ENCODE measurements around the gene RRM1. TPM values are rescaled to one million over a fixed set of nuclear protein-coding genes. Genes with fewer than 3 reads are reported as not detected.

Gene RRM1
- total and polyA plus RNA-seq, 2 of the 13 experiments (the other 11 are each of a cell fraction or from before 2014, with no cell fraction given) = 17.3 to 108 TPM

DNA sequence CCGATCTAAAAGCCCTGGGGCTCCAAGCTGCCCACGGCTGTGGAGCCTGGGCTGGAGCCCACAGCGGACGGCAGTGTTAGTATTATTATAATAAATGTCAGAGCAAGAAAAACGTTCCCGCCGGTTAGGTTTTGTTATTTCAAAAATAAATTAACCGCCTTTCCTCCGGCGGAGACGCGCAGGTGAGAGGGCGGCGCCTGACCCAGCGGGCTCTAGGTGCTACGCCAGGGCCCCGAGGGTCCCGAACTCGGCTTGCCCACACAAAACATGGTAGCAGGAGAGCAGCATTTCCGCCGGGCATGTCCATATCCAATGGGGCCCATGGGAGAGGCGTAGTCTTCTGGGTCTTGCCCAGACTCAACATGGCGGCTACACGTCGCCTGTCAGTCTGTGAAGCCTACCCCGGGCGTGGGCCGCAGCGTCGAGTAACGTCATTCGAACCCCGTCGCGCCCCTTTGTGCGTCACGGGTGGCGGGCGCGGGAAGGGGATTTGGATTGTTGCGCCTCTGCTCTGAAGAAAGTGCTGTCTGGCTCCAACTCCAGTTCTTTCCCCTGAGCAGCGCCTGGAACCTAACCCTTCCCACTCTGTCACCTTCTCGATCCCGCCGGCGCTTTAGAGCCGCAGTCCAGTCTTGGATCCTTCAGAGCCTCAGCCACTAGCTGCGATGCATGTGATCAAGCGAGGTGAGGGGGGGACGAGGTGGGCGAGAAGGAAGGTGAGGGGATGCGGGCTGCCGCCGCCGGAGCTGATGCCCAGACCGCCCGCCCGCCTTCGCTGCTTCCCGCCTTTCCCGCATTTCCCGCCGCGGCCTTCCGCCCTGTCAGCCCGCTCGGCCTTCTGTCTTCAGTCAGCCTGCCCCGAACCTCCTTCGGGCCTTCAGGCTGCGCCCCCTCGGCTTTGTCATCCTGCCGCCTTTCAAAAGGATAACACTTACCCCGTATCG is at the start of gene RRM1 (continued):
- TF ChIP-seq, protein P1, sequence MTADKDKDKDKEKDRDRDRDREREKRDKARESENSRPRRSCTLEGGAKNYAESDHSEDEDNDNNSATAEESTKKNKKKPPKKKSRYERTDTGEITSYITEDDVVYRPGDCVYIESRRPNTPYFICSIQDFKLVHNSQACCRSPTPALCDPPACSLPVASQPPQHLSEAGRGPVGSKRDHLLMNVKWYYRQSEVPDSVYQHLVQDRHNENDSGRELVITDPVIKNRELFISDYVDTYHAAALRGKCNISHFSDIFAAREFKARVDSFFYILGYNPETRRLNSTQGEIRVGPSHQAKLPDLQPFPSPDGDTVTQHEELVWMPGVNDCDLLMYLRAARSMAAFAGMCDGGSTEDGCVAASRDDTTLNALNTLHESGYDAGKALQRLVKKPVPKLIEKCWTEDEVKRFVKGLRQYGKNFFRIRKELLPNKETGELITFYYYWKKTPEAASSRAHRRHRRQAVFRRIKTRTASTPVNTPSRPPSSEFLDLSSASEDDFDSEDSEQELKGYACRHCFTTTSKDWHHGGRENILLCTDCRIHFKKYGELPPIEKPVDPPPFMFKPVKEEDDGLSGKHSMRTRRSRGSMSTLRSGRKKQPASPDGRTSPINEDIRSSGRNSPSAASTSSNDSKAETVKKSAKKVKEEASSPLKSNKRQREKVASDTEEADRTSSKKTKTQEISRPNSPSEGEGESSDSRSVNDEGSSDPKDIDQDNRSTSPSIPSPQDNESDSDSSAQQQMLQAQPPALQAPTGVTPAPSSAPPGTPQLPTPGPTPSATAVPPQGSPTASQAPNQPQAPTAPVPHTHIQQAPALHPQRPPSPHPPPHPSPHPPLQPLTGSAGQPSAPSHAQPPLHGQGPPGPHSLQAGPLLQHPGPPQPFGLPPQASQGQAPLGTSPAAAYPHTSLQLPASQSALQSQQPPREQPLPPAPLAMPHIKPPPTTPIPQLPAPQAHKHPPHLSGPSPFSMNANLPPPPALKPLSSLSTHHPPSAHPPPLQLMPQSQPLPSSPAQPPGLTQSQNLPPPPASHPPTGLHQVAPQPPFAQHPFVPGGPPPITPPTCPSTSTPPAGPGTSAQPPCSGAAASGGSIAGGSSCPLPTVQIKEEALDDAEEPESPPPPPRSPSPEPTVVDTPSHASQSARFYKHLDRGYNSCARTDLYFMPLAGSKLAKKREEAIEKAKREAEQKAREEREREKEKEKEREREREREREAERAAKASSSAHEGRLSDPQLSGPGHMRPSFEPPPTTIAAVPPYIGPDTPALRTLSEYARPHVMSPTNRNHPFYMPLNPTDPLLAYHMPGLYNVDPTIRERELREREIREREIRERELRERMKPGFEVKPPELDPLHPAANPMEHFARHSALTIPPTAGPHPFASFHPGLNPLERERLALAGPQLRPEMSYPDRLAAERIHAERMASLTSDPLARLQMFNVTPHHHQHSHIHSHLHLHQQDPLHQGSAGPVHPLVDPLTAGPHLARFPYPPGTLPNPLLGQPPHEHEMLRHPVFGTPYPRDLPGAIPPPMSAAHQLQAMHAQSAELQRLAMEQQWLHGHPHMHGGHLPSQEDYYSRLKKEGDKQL (CRISPR knock-in tag; IDR thresholded peaks at IDR 0.05; ENCODE audit: low read depth) = 0 out of 2 replicates have a peak, but pooled peaks have one; percentile 53
- TF ChIP-seq, protein P2, sequence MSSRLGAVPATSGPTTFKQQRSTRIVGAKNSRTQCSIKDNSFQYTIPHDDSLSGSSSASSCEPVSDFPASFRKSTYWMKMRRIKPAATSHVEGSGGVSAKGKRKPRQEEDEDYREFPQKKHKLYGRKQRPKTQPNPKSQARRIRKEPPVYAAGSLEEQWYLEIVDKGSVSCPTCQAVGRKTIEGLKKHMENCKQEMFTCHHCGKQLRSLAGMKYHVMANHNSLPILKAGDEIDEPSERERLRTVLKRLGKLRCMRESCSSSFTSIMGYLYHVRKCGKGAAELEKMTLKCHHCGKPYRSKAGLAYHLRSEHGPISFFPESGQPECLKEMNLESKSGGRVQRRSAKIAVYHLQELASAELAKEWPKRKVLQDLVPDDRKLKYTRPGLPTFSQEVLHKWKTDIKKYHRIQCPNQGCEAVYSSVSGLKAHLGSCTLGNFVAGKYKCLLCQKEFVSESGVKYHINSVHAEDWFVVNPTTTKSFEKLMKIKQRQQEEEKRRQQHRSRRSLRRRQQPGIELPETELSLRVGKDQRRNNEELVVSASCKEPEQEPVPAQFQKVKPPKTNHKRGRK (CRISPR knock-in tag; IDR thresholded peaks at IDR 0.05) = no peak
- TF ChIP-seq HNRNPUL1 (IDR thresholded peaks at IDR 0.05; ENCODE audit: low read depth, low read length) (no peak), SNRNP70 (IDR thresholded peaks at IDR 0.05; ENCODE audit: low read depth, low read length) (no peak), ZFY (CRISPR knock-in tag; IDR thresholded peaks at IDR 0.05) (peak; percentile 91), ELF4 (CRISPR knock-in tag; IDR thresholded peaks at IDR 0.05; ENCODE audit: borderline replicate concordance) (no peak), ZNF563 (CRISPR knock-in tag; IDR thresholded peaks at IDR 0.05) (0 out of 2 replicates have a peak, but pooled peaks have one; percentile 38), ZNF737 (CRISPR knock-in tag; IDR thresholded peaks at IDR 0.05; ENCODE audit: borderline replicate concordance) (no peak), HOXD1 (CRISPR knock-in tag; IDR thresholded peaks at IDR 0.05) (no peak), ZNF598 (CRISPR knock-in tag; IDR thresholded peaks at IDR 0.05; ENCODE audit: borderline replicate concordance) (peak; percentile 54; the same call in 1 of the 2 replicates)
- TF ChIP-seq, protein P3, sequence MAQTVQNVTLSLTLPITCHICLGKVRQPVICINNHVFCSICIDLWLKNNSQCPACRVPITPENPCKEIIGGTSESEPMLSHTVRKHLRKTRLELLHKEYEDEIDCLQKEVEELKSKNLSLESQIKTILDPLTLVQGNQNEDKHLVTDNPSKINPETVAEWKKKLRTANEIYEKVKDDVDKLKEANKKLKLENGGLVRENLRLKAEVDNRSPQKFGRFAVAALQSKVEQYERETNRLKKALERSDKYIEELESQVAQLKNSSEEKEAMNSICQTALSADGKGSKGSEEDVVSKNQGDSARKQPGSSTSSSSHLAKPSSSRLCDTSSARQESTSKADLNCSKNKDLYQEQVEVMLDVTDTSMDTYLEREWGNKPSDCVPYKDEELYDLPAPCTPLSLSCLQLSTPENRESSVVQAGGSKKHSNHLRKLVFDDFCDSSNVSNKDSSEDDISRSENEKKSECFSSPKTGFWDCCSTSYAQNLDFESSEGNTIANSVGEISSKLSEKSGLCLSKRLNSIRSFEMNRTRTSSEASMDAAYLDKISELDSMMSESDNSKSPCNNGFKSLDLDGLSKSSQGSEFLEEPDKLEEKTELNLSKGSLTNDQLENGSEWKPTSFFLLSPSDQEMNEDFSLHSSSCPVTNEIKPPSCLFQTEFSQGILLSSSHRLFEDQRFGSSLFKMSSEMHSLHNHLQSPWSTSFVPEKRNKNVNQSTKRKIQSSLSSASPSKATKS (CRISPR knock-in tag; IDR thresholded peaks at IDR 0.05) = 0 out of 2 replicates have a peak, but pooled peaks have one; percentile 41
- TF ChIP-seq, protein P4, sequence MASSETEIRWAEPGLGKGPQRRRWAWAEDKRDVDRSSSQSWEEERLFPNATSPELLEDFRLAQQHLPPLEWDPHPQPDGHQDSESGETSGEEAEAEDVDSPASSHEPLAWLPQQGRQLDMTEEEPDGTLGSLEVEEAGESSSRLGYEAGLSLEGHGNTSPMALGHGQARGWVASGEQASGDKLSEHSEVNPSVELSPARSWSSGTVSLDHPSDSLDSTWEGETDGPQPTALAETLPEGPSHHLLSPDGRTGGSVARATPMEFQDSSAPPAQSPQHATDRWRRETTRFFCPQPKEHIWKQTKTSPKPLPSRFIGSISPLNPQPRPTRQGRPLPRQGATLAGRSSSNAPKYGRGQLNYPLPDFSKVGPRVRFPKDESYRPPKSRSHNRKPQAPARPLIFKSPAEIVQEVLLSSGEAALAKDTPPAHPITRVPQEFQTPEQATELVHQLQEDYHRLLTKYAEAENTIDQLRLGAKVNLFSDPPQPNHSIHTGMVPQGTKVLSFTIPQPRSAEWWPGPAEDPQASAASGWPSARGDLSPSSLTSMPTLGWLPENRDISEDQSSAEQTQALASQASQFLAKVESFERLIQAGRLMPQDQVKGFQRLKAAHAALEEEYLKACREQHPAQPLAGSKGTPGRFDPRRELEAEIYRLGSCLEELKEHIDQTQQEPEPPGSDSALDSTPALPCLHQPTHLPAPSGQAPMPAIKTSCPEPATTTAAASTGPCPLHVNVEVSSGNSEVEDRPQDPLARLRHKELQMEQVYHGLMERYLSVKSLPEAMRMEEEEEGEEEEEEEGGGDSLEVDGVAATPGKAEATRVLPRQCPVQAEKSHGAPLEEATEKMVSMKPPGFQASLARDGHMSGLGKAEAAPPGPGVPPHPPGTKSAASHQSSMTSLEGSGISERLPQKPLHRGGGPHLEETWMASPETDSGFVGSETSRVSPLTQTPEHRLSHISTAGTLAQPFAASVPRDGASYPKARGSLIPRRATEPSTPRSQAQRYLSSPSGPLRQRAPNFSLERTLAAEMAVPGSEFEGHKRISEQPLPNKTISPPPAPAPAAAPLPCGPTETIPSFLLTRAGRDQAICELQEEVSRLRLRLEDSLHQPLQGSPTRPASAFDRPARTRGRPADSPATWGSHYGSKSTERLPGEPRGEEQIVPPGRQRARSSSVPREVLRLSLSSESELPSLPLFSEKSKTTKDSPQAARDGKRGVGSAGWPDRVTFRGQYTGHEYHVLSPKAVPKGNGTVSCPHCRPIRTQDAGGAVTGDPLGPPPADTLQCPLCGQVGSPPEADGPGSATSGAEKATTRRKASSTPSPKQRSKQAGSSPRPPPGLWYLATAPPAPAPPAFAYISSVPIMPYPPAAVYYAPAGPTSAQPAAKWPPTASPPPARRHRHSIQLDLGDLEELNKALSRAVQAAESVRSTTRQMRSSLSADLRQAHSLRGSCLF (CRISPR knock-in tag; IDR thresholded peaks at IDR 0.05; ENCODE audit: borderline replicate concordance) = no peak

Measured in HepG2 (cell line).